ENCODE measurements around the gene VPS8. TPM values are rescaled to one million over a fixed set of nuclear protein-coding genes. Genes with fewer than 3 reads are reported as not detected.

Gene VPS8
- total and polyA plus RNA-seq, 2 of the 8 experiments (the other 6 are each of a cell fraction or from before 2014, with no cell fraction given), result 13.0 to 41.0 TPM

GRCh38 chr3:185059766-185060165 is 247.8 kb downstream of the VPS8 start:
- WGBS, 2 experiments (ENCODE audit: extremely low coverage in 1 of 2, insufficient coverage in 1 of 2, insufficient read length in 1 of 2, insufficient replicate concordance in 2 of 2, low coverage in 1 of 2, low lambda C conversion rate in 2 of 2, missing lambda C conversion rate in 1 of 2), result 72% methylated on average over 2 of the region's 2 CpGs; no CpG with 5 or more reads in 1 of the 2 experiments
- H3K79me2 ChIP-seq (ENCODE audit: control insufficient read depth in 1 of 2, insufficient read depth in 2 of 2, low read length in 2 of 2), result no peaks in the 10 kb centered on the region
- H3K4me2 ChIP-seq (ENCODE audit: insufficient read depth in 1 of 2, low read depth in 2 of 2, low read length in 2 of 2), result no peak overlapping the region
- no peak overlapping the region for H2BK20ac ChIP-seq (ENCODE audit: low read length)
- no peak overlapping the region for H2BK12ac ChIP-seq (ENCODE audit: low read depth, low read length)
- H4K5ac ChIP-seq (ENCODE audit: insufficient read length, low read depth, low read length), result no peak overlapping the region
- H3K36me3 ChIP-seq (ENCODE audit: control insufficient read depth in 2 of 4, insufficient read depth in 4 of 4, low read length in 3 of 4), result no peaks in the 10 kb centered on the region
- H3K27me3 ChIP-seq (replicated peaks in 1 of 4; ENCODE audit: control insufficient read depth in 3 of 4, extremely low read depth in 1 of 4, insufficient read depth in 3 of 4, low read length in 3 of 4), result no peaks in the 10 kb centered on the region
- no peak for DNase-seq (ENCODE audit: low read depth in 1 of 2, low spot score in 2 of 2)
- H3K23me2 ChIP-seq (ENCODE audit: low read depth, low read length), result no peaks in the 10 kb centered on the region
- H3K4ac ChIP-seq (replicated peaks; ENCODE audit: insufficient read length, low read depth, low read length), result no peak overlapping the region
- no peak overlapping the region for H2BK15ac ChIP-seq (ENCODE audit: low read length)
- H3K27ac ChIP-seq (ENCODE audit: low read depth, low read length), result no peak overlapping the region
- H3K9ac ChIP-seq (replicated peaks in 1 of 4; ENCODE audit: extremely low read depth in 1 of 4, low read depth in 3 of 4, low read length in 3 of 4), result no peak overlapping the region
- H4K8ac ChIP-seq (ENCODE audit: extremely low read depth, insufficient read depth, low read length), result no peak overlapping the region
- no peak overlapping the region for H2BK5ac ChIP-seq (ENCODE audit: low read depth, low read length)
- H2AFZ ChIP-seq (ENCODE audit: low read length), result no peak overlapping the region
- FAIRE-seq, result no peak
- CTCF ChIA-PET (ENCODE audit: partially characterized antibody), result interaction anchor here (1.2 to 1.3 kb wide), 2 partner anchors 10 to 116 kb away, joined by 3 read pairs; no protein-coding TSS in a partner anchor
- no peaks in the 10 kb centered on the region for H4K20me1 ChIP-seq (replicated peaks in 1 of 2; ENCODE audit: control insufficient read depth in 1 of 2, insufficient read depth in 2 of 2, low read length in 2 of 2)
- no peak overlapping the region for H3K18ac ChIP-seq (ENCODE audit: extremely low read depth, low read length)
- H2BK120ac ChIP-seq (replicated peaks; ENCODE audit: low read depth, low read length), result no peak overlapping the region
- no peak overlapping the region for H2AK5ac ChIP-seq (ENCODE audit: low read depth, low read length)
- no peak overlapping the region for H3K23ac ChIP-seq (ENCODE audit: insufficient read length)
- H3K79me1 ChIP-seq (ENCODE audit: low read depth, low read length), result no peaks in the 10 kb centered on the region
- H4K91ac ChIP-seq (replicated peaks; ENCODE audit: insufficient read length, low read length), result no peak overlapping the region
- H3K56ac ChIP-seq (replicated peaks; ENCODE audit: insufficient read length, low read depth, low read length), result no peak overlapping the region
- no peak overlapping the region for H3K14ac ChIP-seq (ENCODE audit: insufficient read length)
- peaks cover 10 to 14% of the 10 kb centered on the region in 2 experiments; a peak in 3 of 4 replicates for H3K9me3 ChIP-seq (ENCODE audit: insufficient read depth in 2 of 2, low read depth in 1 of 2, low read length in 1 of 2)
- no peak overlapping the region for H3K4me3 ChIP-seq (ENCODE audit: extremely low read depth in 1 of 4, insufficient read depth in 2 of 4, low read depth in 3 of 4, low read length in 4 of 4)
- POLR2A ChIA-PET (ENCODE audit: partially characterized antibody), result interaction anchor here (0.6 kb wide), 1 partner anchor 8 kb away, joined by 3 read pairs; no protein-coding TSS in a partner anchor
- no peaks in the 10 kb centered on the region for H3K4me1 ChIP-seq (replicated peaks in 1 of 4; ENCODE audit: control insufficient read depth in 3 of 4, insufficient read depth in 4 of 4, low read length in 3 of 4)
- no peak for TF ChIP-seq EZH2 (IDR thresholded peaks at IDR 0.05; ENCODE audit: low read depth, low read length, severe bottlenecking)
- TF ChIP-seq FOSL1 (IDR thresholded peaks at IDR 0.05; ENCODE audit: insufficient read depth, low read depth, low read length), result no peak
- TF ChIP-seq TAF1 (IDR thresholded peaks at IDR 0.05; ENCODE audit: low read depth, low read length), result no peak
- no peak for TF ChIP-seq BACH1 (IDR thresholded peaks at IDR 0.05; ENCODE audit: low read length)
- TF ChIP-seq HDAC6 (IDR thresholded peaks at IDR 0.05; ENCODE audit: low read depth, low read length), result no peak
- no peak for TF ChIP-seq BCL11A (IDR thresholded peaks at IDR 0.05; ENCODE audit: low read depth in 2 of 2, low read length in 2 of 2)
- TF ChIP-seq PHF8 (conservative IDR thresholded peaks at IDR 0.05; ENCODE audit: low read depth, low read length), result no peak
- no peak for TF ChIP-seq GTF2F1 (IDR thresholded peaks at IDR 0.05; ENCODE audit: borderline replicate concordance, low read depth, low read length)
- TF ChIP-seq USF2 (IDR thresholded peaks at IDR 0.05; ENCODE audit: low read length), result no peak
- no peak for TF ChIP-seq POLR2A (IDR thresholded peaks at IDR 0.05; ENCODE audit: control extremely low read depth in 1 of 2, low read depth in 2 of 2, low read length in 2 of 2)
- no peak for TF ChIP-seq RFX5 (IDR thresholded peaks at IDR 0.05; ENCODE audit: borderline replicate concordance, low read depth, low read length)
- TF ChIP-seq SIX5 (IDR thresholded peaks at IDR 0.05; ENCODE audit: low read depth, low read length), result no peak
- TF ChIP-seq TCF12 (IDR thresholded peaks at IDR 0.05; ENCODE audit: low read depth, low read length), result no peak
- TF ChIP-seq HDAC2 (IDR thresholded peaks at IDR 0.05; ENCODE audit: borderline replicate concordance in 1 of 2, low read depth in 2 of 2, low read length in 2 of 2), result no peak
